ENCODE results near the gene SLC6A13.

GRCh38 chr12:263574-263973 lies 938 bp upstream of the SLC6A13 start:
- TF ChIP-seq CTCF (IDR thresholded peaks at IDR 0.05), result no peak
- no peak for TF ChIP-seq REST (IDR thresholded peaks at IDR 0.05)
- TF ChIP-seq EP300 (IDR thresholded peaks at IDR 0.05), result no peak
- TF ChIP-seq POLR2A (IDR thresholded peaks at IDR 0.05; ENCODE audit: low read length), result no peak
- TF ChIP-seq ESRRA (IDR thresholded peaks at IDR 0.05; ENCODE audit: borderline replicate concordance, low read length), result no peak
- TF ChIP-seq HDAC2 (IDR thresholded peaks at IDR 0.05), result no peak
- TF ChIP-seq FOXS1 (CRISPR knock-in tag; IDR thresholded peaks at IDR 0.05), result no peak
- TF ChIP-seq ZSCAN20 (CRISPR knock-in tag; IDR thresholded peaks at IDR 0.05), result no peak
